Peyer's patch (tissue), 4 donors: ENCODE results near the gene MUC5B. TPM values are rescaled to one million over a fixed set of nuclear protein-coding genes. Genes with fewer than 3 reads are reported as not detected.

Experiments used
- DNase-seq, 3 donors: peaks; one replicate each; pipeline ENCODE4 v3.0.0-alpha.2; 2017 to 2019
- H3K27ac ChIP-seq, 4 donors: fragments of 200-600 bp; sonication (generic); one replicate each; pipeline ENCODE4 v1.5.1; 2016 to 2019
- H3K27me3 ChIP-seq, 2 donors: fragments of 200-600 bp; sonication (generic); one replicate each; pipeline ENCODE4 v1.5.1; 2019
- H3K36me3 ChIP-seq, 3 donors: fragments of 200-600 bp; sonication (generic); one replicate each; pipeline ENCODE4 v1.5.1; 2016 to 2019
- H3K4me1 ChIP-seq, 4 donors: fragments of 200-600 bp; sonication (generic); one replicate each; pipeline ENCODE4 v1.5.1; 2016 to 2019
- H3K4me3 ChIP-seq, 4 donors: fragments of 200-600 bp; sonication (generic); 1 replicate in 3 of 4; 2 replicates in 1 of 4; pipeline ENCODE4 v1.5.1; 2016 to 2019; ENCODE audit warnings: mild to moderate bottlenecking in 1 of 4
- H3K9me3 ChIP-seq, 4 donors: fragments of 200-600 bp; sonication (generic); one replicate each; pipeline ENCODE4 v1.5.1; 2016 to 2019; ENCODE audit warnings: mild to moderate bottlenecking in 1 of 4
- POLR2A ChIP-seq, 2 donors: fragments of 450-650 bp; IDR thresholded peaks; one replicate each; pipeline ENCODE4 v1.5.1; 2017; ENCODE audit warnings: antibody characterized with exemption in 2 of 2, mild to moderate bottlenecking in 2 of 2, moderate library complexity in 2 of 2
- total RNA-seq, 4 donors: library from RNA; depleted of rRNA; stranded (reverse); fragments of >200 nt; gene quantifications; one replicate each; pipeline ENCODE4 v1.1.0, GENCODE V29; 2016
- TF ChIP-seq, protein P1 (sequence below), 6 experiments: fragments of 450-650 bp in 4 of 6; fragments of 200-600 bp in 2 of 6; sonication (generic) in 1 of 6; IDR thresholded peaks; one replicate each; pipeline ENCODE4 v1.5.1; 2017 to 2019; ENCODE audit warnings: antibody characterized with exemption in 6 of 6, mild to moderate bottlenecking in 3 of 6, moderate library complexity in 1 of 6

MUC5B gene
- total RNA-seq, 4 donors from 2014 or later, result 0.18 to 25.6 (median 10.5) TPM

GRCh38 chr11:1231396-1232020 lies 8.6 kb downstream of the MUC5B start:
- peak in 1 of 3 donors; percentile 46 for DNase-seq
- H3K9me3 ChIP-seq, result no peaks in the 10 kb centered on the region
- no peaks in the 10 kb centered on the region for H3K36me3 ChIP-seq
- no peak overlapping the region for H3K27ac ChIP-seq
- no peak for TF ChIP-seq POLR2A (IDR thresholded peaks at IDR 0.05)
- TF ChIP-seq, protein P1, sequence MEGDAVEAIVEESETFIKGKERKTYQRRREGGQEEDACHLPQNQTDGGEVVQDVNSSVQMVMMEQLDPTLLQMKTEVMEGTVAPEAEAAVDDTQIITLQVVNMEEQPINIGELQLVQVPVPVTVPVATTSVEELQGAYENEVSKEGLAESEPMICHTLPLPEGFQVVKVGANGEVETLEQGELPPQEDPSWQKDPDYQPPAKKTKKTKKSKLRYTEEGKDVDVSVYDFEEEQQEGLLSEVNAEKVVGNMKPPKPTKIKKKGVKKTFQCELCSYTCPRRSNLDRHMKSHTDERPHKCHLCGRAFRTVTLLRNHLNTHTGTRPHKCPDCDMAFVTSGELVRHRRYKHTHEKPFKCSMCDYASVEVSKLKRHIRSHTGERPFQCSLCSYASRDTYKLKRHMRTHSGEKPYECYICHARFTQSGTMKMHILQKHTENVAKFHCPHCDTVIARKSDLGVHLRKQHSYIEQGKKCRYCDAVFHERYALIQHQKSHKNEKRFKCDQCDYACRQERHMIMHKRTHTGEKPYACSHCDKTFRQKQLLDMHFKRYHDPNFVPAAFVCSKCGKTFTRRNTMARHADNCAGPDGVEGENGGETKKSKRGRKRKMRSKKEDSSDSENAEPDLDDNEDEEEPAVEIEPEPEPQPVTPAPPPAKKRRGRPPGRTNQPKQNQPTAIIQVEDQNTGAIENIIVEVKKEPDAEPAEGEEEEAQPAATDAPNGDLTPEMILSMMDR (IDR thresholded peaks at IDR 0.05), result no peak
- no peaks in the 10 kb centered on the region for H3K27me3 ChIP-seq
- peaks cover 0 to 14% (median 0%) of the 10 kb centered on the region in 4 donors for H3K4me1 ChIP-seq
- H3K4me3 ChIP-seq, result no peak overlapping the region

DNA sequence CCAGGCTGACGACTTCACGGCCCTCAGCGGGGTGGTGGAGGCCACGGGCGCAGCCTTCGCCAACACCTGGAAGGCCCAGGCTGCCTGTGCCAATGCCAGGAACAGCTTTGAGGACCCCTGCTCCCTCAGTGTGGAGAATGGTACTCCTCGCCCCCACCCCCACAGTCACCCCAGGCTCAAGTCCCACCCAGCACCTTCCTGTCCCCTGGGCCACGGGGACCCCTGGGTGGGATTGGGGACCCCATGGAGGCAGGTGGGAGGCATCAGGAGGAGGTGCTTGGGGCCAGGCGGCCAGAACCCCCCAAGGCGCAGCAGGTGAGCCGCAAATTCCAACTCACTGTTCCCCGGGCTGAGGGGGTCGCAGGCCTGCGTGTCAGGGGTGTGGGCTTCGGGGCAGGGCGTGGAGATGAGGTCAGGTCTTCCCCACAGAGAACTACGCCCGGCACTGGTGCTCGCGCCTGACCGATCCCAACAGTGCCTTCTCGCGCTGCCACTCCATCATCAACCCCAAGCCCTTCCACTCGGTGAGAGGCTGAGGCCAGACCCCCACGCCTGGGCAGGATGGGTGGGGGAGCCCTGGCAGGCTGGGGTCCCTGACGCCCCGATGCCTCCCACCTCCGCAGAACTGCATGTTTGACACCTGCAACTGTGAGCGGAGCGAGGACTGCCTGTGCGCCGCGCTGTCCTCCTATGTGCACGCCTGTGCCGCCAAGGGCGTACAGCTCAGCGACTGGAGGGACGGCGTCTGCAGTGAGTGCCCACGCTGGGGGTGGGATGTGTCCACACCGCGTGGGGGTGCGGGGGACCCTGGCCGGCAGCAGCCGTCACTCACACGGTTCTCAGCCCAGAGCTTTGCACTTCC lies 9.4 kb downstream of the MUC5B start:
- no peaks in the 10 kb centered on the region for H3K36me3 ChIP-seq
- peak in 1 of 3 donors; percentile 41 for DNase-seq
- H3K27me3 ChIP-seq, result no peaks in the 10 kb centered on the region
- no peak overlapping the region for H3K27ac ChIP-seq
- H3K9me3 ChIP-seq, result no peaks in the 10 kb centered on the region
- TF ChIP-seq POLR2A (IDR thresholded peaks at IDR 0.05), result no peak
- TF ChIP-seq, protein P1 (IDR thresholded peaks at IDR 0.05), result no peak
- H3K4me3 ChIP-seq, result no peak overlapping the region
- H3K4me1 ChIP-seq, result peaks cover 0 to 14% (median 0%) of the 10 kb centered on the region in 4 donors

DNA sequence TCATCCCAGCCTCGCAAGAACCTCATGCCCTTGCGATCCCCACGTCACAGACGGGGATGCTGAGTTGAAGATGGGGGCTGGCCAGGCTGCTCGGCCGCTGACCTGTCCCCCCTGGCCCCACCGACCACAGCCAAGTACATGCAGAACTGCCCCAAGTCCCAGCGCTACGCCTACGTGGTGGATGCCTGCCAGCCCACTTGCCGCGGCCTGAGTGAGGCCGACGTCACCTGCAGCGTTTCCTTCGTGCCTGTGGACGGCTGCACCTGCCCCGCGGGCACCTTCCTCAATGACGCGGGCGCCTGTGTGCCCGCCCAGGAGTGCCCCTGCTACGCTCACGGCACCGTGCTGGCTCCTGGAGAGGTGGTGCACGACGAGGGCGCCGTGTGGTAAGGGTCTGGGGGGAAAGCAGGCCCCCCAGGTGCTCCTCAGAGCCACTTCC lies 10.0 kb downstream of the MUC5B start:
- Histone ChIP-seq H3K4me1 (peaks cover 0 to 14% (median 0%) of the 10 kb centered on the region in 4 donors), H3K4me3 (no peak overlapping the region), H3K9me3 (no peaks in the 10 kb centered on the region), H3K27me3 (no peaks in the 10 kb centered on the region), H3K36me3 (no peaks in the 10 kb centered on the region), H3K27ac (no peak overlapping the region)
- DNase-seq, result peak in 1 of 3 donors; percentile 45
- TF ChIP-seq POLR2A (IDR thresholded peaks at IDR 0.05), result no peak
- TF ChIP-seq, protein P1 (IDR thresholded peaks at IDR 0.05), result no peak

DNA sequence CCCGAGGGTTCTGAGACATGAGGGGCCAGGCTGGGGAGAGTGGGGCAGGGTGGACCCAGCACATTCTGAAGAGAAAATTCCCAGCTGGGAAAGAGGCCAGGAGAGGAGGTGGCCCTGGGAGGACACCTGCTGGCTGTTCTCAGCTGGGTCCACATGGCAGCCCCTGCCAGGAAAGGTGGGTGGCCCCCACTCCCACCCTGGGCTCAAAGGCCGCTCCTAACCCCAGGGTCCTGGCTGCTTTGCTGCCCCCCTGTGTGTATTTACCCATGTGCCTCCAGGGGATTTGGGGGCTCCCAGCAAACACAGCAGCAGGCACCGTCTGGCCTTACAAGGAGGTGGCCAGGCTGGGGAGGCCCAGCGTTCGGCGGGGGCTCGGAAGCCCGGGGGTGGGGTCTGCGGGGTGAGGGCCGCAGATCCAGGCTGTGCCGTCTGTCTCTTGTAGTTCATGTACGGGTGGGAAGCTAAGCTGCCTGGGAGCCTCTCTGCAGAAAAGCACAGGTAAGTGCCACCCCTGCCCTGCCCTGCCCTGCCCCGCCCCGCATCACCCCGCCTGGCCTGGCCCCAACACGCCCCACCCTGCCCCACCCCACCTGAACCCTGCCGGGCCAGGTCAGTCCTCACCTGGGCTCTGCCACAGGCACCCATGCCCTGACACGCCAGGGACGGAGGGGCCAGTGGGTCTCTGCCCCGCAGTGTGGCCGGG lies 10.6 kb downstream of the MUC5B start:
- DNase-seq, result peak in 1 of 3 donors; percentile 71

More for the DNA sequence above, 10.6 kb downstream of the MUC5B start:
- no peaks in the 10 kb centered on the region for H3K36me3 ChIP-seq
- H3K4me3 ChIP-seq, result no peak overlapping the region
- peaks cover 0 to 14% (median 0%) of the 10 kb centered on the region in 4 donors for H3K4me1 ChIP-seq
- no peaks in the 10 kb centered on the region for H3K27me3 ChIP-seq
- H3K27ac ChIP-seq, result no peak overlapping the region
- no peak for TF ChIP-seq POLR2A (IDR thresholded peaks at IDR 0.05)
- TF ChIP-seq, protein P1 (IDR thresholded peaks at IDR 0.05), result peak in 3 of 6 experiments; percentile 23 to 37 (median 29)
- H3K9me3 ChIP-seq, result no peaks in the 10 kb centered on the region
